Measurements from ENCODE around the gene RUNX2. TPM values are rescaled to one million over a fixed set of nuclear protein-coding genes. Genes with fewer than 3 reads are reported as not detected.

Gene RUNX2
- total and polyA plus RNA-seq, 8 donors: 0.09 to 3.8 (median 0.35) TPM

- TF ChIP-seq CTCF (IDR thresholded peaks at IDR 0.05): no peak
- FAIRE-seq (no peak), DNase-seq (no peak), ATAC-seq (no peak)
- H3K9me3 ChIP-seq: no peaks in the 10 kb centered on the region
- 74 to 77% methylated on average over 3 of the region's 3 CpGs for WGBS, 2 donors
- peaks cover 5 to 6% (median 6%) of the 10 kb centered on the region in 3 donors for H3K4me1 ChIP-seq
- intact Hi-C loops (cut with DNase I): no loop called here
- H3K4me3 ChIP-seq: no peak overlapping the region
- H3K36me3 ChIP-seq: no peaks in the 10 kb centered on the region
- no peak overlapping the region for H3K27ac ChIP-seq
- peaks cover 0 to 5% (median 2%) of the 10 kb centered on the region in 4 donors for H3K27me3 ChIP-seq
Measured at GRCh38 chr6:45450831-45451230, 122.7 kb downstream of the RUNX2 start.

- WGBS, 2 donors: 78 to 84% methylated on average over 4 of the region's 4 CpGs
- H3K36me3 ChIP-seq: no peaks in the 10 kb centered on the region
- no peak for TF ChIP-seq CTCF (IDR thresholded peaks at IDR 0.05)
- FAIRE-seq: no peak
- peaks cover 0 to 4% (median 0%) of the 10 kb centered on the region in 4 donors for H3K27me3 ChIP-seq
- ATAC-seq: peak in 2 of 4 donors; percentile 18 to 20
- no peaks in the 10 kb centered on the region for H3K4me1 ChIP-seq
- H3K4me3 ChIP-seq: no peak overlapping the region
- no peak for DNase-seq
- no peaks in the 10 kb centered on the region for H3K9me3 ChIP-seq
- no peak overlapping the region for H3K27ac ChIP-seq
- intact Hi-C loops (cut with DNase I): no loop called here
Measured at GRCh38 chr6:45454008-45454911, 126.1 kb downstream of the RUNX2 start.

GRCh38 chr6:45455408-45455807, 127.3 kb downstream of the RUNX2 start:
- Histone ChIP-seq H3K27me3 (peaks cover 0 to 4% (median 0%) of the 10 kb centered on the region in 4 donors), H3K4me1 (no peaks in the 10 kb centered on the region), H3K4me3 (no peak overlapping the region), H3K27ac (no peak overlapping the region), H3K9me3 (no peaks in the 10 kb centered on the region), H3K36me3 (no peaks in the 10 kb centered on the region)
- intact Hi-C loops (cut with DNase I): no loop called here
- DNase-seq (no peak), ATAC-seq (no peak), FAIRE-seq (no peak)
- 67 to 79% methylated on average over 6 of the region's 6 CpGs for WGBS, 2 donors
- TF ChIP-seq CTCF (IDR thresholded peaks at IDR 0.05): no peak

GRCh38 chr6:45457141-45457540, 129.0 kb downstream of the RUNX2 start:
- no peak for TF ChIP-seq CTCF (IDR thresholded peaks at IDR 0.05)
- intact Hi-C loops (cut with DNase I): no loop called here
- Histone ChIP-seq H3K36me3 (no peaks in the 10 kb centered on the region), H3K9me3 (no peaks in the 10 kb centered on the region), H3K27me3 (peaks cover 0 to 4% (median 0%) of the 10 kb centered on the region in 4 donors), H3K4me1 (no peaks in the 10 kb centered on the region), H3K27ac (no peak overlapping the region), H3K4me3 (no peak overlapping the region)
- FAIRE-seq: no peak
- DNase-seq: no peak
- ATAC-seq: no peak

- ATAC-seq (no peak), DNase-seq (no peak), FAIRE-seq (no peak)
- intact Hi-C loops (cut with DNase I): no loop called here
- Histone ChIP-seq H3K4me3 (no peak overlapping the region), H3K4me1 (no peaks in the 10 kb centered on the region), H3K27me3 (no peaks in the 10 kb centered on the region), H3K9me3 (no peaks in the 10 kb centered on the region), H3K36me3 (no peaks in the 10 kb centered on the region), H3K27ac (no peak overlapping the region)
- WGBS, 2 donors: 84 to 90% methylated on average over 2 of the region's 2 CpGs
- TF ChIP-seq CTCF (IDR thresholded peaks at IDR 0.05): no peak
Measured at GRCh38 chr6:45458672-45459071, 130.5 kb downstream of the RUNX2 start.

Measured in pancreas (tissue), 10 donors.